OCI-M2 (cell line): Measurements from ENCODE around the gene MARK2.
"Not testable (repeated sequence)": the region's sequence is repeated elsewhere in the genome, so short reads cannot be mapped to it uniquely, and the experiment has no call there.

ENCODE experiments used
- DNase-seq: peaks from one replicate; lab custom pipeline; 2025; ENCODE audit not compliant: unreplicated experiment; lab: John Stamatoyannopoulos, UW

MARK2 gene

DNA sequence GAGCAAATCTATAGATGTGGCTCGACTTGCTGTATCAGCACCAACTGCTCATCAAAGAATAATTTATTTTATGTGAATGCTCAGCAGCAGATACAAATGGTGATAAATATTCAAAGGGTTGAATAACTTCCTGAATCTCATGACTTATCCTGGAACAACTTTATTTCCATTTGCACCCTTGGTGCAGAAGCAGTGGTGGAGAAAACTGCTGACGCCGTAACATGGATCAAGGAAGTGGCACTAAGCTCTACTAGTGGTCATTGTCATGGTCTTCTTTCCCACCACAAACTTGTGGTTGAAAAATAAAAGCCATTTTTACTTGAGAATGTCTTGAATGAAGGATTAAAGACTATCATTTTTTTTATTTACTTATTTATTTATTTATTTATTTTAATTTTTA lies 14.6 kb downstream of the MARK2 start:
- DNase-seq, result no peak

DNA sequence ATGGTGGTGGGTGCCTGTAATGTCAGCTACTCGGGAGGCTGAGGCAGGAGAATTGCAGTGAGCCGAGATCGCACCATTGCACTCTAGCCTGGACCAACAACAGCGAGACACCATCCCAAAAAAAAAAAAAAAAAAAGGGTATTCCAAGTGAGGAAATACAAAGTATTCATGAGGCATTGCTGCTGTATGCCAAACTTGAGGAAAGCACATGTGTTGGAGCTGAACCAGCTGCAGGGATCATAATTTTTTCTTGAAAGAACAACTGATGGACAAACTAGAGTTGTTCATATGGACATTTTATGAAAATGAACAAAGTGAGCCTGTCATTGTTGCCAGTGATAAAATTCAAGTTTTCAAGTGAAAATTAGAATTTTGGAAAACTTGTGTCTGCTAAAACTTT lies 15.8 kb downstream of the MARK2 start:
- no peak for DNase-seq

DNA sequence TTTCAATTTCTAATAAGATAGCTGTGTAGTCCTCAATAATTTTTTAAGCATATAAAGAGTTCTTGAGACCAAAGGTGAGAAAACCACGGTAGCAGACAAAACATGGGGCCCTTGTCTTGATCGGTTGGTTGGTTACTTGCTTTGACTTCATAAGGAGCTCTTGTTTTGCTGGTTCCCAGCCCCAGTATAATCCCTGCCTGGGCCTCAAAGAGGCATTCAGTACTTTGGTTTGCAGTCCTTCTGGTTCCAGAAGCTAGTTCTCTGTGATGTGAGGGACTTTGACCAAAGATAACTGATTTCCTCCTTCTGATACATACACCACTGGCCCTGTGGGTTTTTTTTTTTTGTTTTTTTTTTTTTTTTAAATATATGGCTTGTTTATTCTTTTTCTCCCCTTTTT lies 17.1 kb downstream of the MARK2 start:
- no peak for DNase-seq

DNA sequence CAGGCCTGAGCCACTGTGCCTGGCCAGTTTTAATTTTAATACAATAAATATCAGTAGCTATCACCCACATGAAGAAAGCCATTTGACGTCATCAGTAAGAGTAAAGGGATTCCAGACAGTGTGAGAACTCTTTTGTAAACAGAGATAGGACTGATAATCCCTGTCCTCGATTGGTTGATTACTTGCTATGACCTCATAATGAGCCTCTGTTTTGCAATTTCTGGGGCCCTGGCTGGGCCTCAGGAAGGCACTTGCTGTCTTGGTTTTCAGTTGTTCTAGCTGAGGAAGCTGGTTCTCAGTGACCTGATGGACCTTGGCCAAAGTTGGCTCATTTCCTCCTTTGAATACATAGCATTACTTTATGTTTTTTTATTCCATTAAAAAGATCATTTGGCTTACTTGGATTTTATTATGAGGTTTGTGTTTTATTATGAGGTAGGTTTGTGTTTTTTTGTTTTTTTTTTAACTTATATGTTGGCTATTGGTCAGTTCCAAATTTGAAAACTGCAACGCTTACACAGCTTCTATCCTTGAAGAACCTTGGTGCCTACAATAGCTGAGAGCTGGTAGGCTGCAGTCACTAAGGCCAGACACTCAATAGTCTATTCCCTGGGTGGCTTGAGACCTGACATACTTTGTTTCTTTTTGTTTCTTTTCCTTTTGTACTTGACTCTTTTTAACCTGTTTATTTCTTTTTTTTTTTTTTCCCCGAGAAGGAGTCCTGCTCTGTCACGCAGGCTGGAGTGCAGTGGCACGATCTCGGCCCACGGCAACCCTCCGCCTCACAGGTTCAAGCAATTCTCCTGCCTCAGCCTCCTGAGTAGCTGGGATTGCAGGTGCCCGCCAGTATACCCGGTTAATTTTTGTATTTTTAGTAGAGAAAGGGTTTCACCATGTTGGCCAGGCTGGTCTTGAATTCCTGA lies 20.0 kb downstream of the MARK2 start:
- no peak for DNase-seq

DNA sequence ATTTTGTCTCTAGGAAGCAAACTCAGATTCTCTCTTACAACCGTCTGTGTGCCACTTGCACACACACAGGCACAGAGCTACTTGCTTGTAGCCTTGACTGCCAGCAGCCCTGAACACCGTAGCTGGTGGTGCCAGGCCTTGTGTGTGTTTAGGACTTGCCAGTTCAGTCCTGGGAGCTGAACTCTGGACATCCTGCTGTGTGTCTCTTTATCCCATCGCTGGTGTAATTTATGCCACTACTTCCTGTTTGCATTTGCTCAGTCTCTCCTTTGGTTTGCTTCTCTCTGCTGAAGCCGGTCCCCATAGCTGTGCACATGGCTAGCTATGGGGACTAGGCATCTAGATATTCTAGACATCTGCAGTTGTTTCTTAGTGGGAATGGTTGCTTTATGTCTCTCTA lies 24.0 kb downstream of the MARK2 start:
- no peak for DNase-seq

DNA sequence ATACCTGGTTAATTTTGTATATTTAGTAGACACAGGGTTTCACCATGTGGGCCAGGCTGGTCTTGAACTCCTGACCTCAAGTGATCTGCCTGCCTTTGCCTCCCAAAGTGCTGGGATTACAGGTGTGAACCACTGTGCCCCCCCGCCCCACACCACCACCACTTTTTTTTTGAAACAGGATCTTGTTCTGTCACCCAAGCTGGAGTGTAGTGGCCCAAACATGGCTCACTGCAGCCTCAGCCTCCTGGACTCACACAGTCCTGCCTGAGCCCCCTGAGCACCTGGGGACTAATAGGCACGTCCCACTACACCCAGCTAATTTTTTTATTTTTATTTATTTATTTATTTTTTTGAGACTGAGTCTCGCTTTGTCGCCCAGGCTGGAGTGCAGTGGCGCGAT lies 24.7 kb downstream of the MARK2 start:
- DNase-seq, result not testable (repeated sequence)

DNA sequence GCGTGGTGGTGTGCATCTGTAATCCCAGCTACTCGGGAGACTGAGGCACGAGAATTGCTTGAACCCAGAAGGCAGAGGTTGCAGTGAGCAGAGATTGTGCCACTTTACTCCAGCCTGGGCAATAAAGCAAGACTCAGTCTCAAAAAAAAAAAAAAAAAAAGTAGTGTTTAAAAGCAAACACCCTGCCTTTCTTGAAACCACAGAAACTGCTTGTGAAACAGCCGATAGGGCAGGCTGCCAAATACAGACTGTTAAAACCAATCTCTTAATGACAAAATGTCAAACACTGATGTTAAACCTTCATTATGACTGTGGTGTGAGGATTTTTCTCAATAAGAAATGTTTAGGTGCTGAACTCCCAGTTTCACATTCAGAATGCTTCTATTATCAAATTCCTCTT lies 27.3 kb downstream of the MARK2 start:
- DNase-seq, result no peak

DNA sequence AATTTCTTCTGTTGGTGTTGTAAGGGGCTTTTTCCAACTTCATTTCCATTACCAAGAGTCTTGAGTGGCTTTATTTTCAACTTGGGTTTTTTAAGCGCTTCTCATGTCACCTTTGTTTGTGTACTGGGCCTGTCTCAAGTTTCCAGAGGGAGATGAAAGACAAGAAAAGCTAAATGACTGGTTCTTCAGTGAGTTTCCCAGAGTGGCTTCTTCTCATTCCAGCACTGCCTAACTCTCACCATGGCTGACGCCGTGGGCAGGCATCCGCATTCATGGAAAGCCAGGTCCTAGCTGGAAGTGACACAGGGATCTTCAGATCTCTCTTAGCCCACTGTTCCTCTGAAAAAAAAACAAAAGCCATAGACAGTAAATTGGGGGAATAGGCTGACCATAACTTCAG lies 28.6 kb downstream of the MARK2 start:
- no peak for DNase-seq

DNA sequence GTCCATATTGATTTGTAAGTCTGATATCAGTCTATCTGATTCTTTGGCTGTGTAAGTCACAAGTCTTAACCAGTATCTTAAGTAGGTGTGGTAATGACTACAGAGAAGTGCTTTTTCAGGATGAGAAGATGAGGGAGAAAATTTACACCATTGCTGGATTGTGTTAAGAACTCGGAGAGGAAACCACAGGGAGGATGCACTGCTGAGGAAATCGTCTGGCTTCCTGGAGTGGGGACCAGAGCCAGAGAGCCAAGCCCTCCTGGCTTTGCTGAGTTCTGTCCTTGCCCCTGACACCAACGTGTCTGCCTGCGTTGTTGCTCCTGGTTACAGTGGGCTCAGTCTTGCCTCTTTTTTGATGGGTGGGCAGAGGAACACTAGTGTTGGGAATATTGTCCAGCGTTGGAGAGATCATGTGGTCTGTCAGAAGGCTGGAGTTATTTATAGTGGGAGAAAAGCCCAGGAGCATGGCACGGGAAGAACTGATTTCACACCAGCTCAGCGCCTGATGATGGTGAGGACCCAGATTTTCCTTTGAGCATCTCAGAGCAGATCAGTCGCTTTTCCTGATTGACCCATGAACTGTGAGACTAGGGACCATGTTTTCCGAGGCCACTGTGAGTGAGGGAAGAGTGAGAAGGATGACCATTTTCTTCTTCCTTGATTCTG lies 29.6 kb downstream of the MARK2 start:
- no peak for DNase-seq

DNA sequence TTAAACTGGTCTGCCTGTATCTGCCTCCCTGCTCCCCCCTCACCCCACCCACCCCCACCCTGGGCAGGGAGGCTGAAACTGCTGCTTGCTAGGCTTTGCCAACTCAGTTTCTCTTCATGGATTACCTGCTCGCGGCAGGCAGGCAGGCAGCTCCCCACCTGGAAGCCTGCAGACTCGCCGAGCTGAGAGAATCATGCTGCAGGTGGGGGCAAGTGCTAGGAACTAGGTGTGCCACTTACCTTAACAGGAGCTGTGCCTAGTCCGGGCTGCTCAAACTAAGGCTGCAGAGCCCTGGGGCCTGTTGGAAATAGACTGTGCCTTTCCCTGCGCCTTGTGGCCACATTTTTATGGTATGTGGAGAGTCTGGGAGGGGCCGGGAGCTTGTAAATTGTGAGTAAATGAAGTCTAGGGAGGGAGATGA lies 30.3 kb downstream of the MARK2 start:
- DNase-seq, result no peak

DNA sequence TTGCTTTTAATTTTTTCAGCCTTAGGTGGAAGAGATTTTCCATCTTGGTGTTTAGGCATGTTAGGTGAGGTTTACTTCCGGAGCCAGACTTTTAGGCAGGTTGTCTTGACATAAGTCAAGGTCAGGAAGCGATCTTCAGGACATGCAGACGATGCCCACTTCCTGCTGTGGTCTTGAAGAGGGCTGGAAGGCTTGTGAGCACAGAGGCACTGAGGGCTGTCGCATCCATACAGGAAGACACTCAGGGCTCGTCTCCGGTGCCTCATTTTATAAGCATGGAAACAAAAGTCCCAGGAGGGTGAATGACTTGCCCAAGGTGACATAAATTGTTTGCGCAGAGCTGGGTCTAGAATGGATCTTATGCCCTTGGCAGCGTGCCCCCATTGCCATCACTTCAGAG lies 30.8 kb downstream of the MARK2 start:
- DNase-seq, result no peak

DNA sequence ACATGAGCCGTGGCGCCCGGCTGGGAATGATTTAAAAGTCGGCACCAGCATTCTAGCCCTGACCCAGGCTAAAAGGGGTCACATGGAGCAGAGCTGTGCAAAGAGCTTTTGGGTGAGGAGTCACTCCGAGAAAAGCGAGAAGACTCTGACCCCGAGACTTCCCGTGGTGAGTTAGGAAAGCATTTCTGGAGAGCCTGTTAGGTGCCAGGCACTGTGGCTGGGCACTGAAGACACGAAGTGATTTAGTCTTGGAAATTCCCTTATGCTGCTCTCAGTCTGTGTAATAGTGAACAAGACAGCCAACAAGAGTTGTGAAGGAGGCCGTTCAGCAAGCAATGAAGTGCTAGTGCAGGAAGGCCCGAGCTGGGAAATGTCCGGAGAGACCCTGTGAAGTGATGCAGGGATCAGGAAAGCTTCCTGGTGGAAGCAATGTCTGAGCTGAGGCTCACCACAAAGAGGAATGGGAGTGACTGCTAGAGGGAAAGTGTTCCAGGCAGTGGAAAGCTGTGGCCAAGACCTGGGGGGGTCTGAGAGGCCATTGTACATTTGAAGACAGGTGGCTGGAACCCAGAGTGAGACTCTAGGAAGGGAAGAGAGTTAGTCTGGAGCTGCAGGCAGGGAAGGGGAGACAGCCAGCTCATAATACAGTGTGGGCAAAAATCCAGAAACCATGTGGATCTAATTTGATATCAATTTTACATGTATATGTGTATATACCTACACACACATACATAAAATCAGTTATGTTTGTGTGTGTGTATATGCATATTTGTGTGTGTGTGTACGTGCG lies 31.6 kb downstream of the MARK2 start:
- DNase-seq, result no peak

DNA sequence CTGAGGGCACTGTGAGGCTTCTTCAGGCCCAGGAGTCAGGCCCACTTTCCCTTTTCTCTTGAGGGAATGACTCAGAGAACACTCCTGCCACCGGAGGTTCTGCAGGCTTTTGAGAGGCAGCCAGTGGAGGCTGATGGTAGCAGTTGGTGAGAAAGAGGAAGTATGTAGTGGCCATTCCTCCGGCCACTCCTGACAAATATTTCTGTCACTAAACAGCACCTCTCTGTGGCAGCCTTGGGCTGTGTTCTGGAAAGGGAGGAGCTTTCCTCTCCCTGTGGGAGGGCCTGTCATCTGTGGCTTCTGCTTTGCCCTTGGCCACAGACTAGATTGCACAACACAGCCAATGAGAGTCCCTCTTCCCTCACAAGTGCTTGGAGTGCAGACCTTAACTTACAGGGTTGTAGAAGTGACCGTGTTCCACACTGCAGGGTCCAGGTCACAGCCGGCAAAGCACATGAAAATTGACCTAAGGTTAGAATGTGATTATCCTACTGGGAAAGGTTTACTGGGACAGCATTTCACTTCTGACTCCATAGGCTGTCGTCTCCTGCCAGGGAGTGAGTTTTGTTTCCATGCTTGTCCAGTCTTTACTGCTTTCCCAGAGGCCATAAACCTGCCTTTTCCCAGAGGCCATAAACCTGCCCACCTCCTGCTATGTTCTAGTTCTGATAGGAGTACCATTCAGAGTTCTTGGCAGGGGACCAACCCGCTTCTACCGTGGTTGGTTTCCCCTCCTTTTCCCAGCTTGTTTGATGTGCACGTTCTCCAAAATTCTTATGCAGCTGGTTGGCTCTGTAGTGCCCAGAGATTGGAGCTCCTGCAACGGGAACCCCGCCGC lies 33.3 kb downstream of the MARK2 start:
- DNase-seq, result peak; percentile 61

DNA sequence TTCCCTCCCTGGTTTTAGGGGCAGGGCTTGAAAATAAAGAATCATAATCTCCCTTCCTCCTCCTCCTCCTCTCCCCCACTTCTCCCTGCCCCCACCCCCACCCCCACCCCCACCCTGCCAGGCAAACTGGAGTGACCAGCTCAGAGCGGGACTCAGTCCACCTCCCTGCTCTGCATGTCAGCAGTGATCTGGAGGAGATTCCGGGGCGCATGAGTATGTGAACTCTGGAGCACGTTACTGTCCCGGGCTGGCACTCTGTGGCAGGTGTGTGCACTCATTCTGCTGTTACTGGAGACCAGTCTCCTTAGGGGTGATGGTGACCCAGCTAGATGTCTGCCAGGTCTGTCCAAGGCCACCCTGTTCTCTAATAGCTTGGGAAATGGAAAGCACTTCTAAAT lies 33.9 kb downstream of the MARK2 start:
- no peak for DNase-seq

DNA sequence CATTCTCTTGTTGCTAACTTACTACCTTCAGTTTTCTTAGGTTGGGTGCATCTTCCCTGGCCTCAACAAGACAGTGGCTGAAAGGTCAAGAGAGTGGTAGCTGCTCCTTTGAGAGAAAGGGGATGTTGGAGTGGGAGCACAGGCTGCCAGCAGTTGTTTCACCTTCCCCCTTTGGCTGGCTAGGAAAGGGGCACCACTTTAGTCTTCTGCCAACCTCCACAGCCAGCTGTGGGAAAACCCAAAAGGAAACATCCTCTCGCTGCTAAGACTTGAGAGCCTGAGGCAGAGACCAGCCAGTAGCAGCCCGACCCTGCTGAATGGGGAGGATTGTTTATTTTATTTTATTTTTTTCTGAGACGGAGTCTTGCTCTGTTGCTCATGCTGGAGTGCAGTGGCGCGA lies 34.4 kb downstream of the MARK2 start:
- DNase-seq, result no peak

DNA sequence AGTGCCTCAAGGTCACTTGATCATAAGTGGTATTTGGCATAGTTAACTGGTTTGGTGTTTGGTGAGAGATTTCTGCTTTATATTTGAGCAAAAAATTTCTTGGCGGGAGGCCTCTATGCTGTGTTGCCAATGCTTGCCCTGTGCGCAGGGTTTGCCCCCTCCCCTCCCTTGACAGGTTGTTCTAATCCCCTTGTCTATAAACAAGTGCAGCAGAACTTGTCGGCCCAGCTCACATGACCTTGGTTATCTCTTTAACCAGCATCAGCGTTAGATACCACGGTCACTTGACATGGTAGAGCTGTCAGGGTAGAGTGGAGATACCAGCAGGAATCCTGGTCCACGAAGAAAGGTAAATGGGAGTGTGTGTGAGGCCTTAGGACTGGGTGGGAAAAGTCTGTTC lies 35.6 kb downstream of the MARK2 start:
- no peak for DNase-seq

DNA sequence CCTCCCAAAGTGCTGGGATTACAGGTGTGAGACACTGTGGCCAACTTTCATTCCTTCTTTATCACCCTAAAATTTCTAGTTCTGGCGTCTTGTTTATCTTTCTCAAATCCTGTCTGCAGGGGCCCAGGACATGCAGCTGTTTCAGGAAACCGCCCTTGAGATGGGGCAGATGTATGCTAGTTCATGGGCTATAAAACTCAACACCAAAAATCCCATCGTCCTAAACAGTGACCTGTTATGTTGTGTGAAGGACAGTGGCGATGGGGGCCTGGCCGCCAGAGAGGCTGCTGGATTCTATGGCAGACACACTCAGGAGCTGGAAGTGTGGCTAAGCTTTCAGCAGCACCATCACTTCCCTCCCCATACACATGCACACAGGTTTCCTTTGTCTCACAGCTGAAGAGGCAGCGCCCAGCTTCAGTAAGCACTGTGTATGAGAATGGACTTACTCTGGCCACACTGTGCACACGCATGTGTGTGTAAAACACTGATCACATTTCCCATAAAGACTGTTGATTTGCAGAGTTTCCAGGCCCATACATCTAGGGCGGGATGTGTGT lies 36.7 kb downstream of the MARK2 start:
- DNase-seq, result no peak

DNA sequence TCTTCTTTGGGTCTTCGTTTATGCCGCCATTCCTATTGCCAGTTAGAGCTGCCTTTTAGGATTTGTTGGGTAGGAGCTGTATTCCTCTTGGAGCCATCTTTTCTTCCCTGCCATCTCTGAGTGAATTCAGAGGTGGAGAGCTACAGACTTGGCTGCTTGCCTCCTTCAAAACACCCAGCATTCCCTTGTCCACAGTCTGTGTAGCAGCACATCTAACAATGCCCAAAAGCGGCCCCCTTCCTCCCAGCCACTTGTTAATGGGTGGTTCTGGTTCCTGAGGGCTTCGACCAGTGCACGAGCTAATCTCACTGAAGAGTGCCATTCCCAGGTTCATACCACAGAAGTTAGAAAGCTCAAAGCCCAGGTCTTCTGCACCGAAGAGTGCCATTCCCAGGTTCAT lies 37.7 kb downstream of the MARK2 start:
- no peak for DNase-seq

DNA sequence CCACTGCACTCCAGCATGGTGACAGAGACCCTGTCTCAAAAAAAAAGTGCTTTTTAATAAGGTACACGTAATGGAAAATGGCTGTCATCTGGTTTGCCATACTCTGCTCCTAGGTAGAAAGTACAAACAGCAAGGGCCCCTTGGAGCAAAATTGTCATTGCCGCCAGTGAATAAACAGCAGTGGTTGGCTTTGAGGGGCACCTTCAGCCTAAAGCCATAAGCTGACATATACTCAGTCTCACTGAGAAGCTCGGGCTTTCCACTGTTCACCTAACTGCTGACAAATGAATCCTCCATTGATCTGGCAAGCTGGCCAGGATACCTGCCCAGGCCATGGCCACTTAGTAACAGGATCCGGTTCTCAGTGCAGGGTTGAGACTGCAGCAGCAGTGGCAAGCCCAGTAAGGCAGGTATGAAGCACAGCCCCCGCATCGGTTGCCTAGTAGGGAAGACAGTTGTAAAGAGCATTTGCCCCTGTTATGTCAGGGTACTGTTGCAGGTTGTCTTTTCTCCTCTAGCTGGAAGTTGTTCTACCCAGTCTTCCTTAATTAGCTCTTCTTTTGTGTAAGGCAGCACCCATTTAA lies 38.8 kb downstream of the MARK2 start:
- no peak for DNase-seq
